HCT116 (cell line): ENCODE data around the gene BNC2. TPM values are rescaled to one million over a fixed set of nuclear protein-coding genes. Genes with fewer than 3 reads are reported as not detected.

Experiments used
- ATAC-seq: fragments of 200-7000 bp; cut with Tn5 transposase; 2 replicates; pipeline ENCODE4 v1.9.1; 2020; ENCODE audit warnings: mild to moderate bottlenecking, moderate library complexity
- BruUV-seq: library from RNA; stranded (reverse); fragments of 400-500 nt; replicated peaks from 2 replicates; lab custom pipeline; 2021; lab: Mats Ljungman, UMichigan
- CTCF ChIA-PET: fragments of 300-600 bp; sonication (Branson Sonifier 250); formaldehyde crosslinking; loops from one replicate; lab custom pipeline; 2021; ENCODE audit warnings: antibody characterized with exemption; lab: Charles Lee
- POLR2A ChIA-PET: fragments of 300-600, 350-600 bp; sonication (Branson Sonifier 250); formaldehyde crosslinking; loops from one replicate; lab custom pipeline; 2021; ENCODE audit warnings: antibody characterized with exemption; lab: Charles Lee
- RAD21 ChIA-PET, 2 experiments: fragments of 300-600 bp; sonication (Branson Sonifier 250); formaldehyde crosslinking; loops; one replicate each; lab custom pipeline; 2023; ENCODE audit warnings: low total read pairs in 2 of 2; ENCODE audit not compliant: uncharacterized antibody in 2 of 2, unreplicated experiment in 2 of 2, low non-redundant PET in 1 of 2; lab: Charles Lee
- DNase-seq: peaks from one replicate; pipeline ENCODE4 v3.0.0-alpha.2; 2010; ENCODE audit warnings: low read depth, low spot score
- H2AFZ ChIP-seq: fragments of 200-600 bp; shearing (Covaris generic), sonication (generic); 2 replicates; pipeline ENCODE4 v1.6.1; 2017; ENCODE audit warnings: low read depth, mixed run types, mixed read lengths, antibody characterized with exemption, low read length; ENCODE audit not compliant: poor library complexity, severe bottlenecking
- H3K27ac ChIP-seq: 2 replicates; pipeline ENCODE4 v1.5.1; 2012; ENCODE audit warnings: low read depth, low read length
- H3K27me3 ChIP-seq: fragments of 200-600 bp; sonication (generic); 2 replicates; pipeline ENCODE4 v1.6.1; 2016; ENCODE audit warnings: mixed run types, low read length, mixed read lengths; ENCODE audit not compliant: insufficient read depth
- H3K36me3 ChIP-seq, 2 experiments: fragments of 200-500 bp in 1 of 2; fragments of 200-600 bp in 1 of 2; sonication (Bioruptor generic) in 1 of 2; sonication (generic) in 1 of 2; 2 replicates each; pipeline versions ENCODE4 v1.5.1 to v1.6.1; 2014 to 2016; ENCODE audit warnings: low read length in 2 of 2, inconsistent platforms in 1 of 2, mixed read lengths in 1 of 2, mixed run types in 1 of 2; ENCODE audit not compliant: insufficient read depth in 2 of 2, control insufficient read depth in 1 of 2
- H3K4me1 ChIP-seq, 2 experiments: fragments of 200-600 bp in 1 of 2; sonication (generic) in 1 of 2; 2 replicates each; pipeline versions ENCODE4 v1.5.1 to v1.6.1; 2012 to 2017; ENCODE audit warnings: low read length in 2 of 2, inconsistent platforms in 1 of 2, mild to moderate bottlenecking in 1 of 2, mixed read lengths in 1 of 2, mixed run types in 1 of 2, moderate library complexity in 1 of 2; ENCODE audit not compliant: insufficient read depth in 2 of 2, control insufficient read depth in 1 of 2
- H3K4me2 ChIP-seq: fragments of 200-600 bp; sonication (generic); 2 replicates; pipeline ENCODE4 v1.6.1; 2017; ENCODE audit warnings: mixed run types, low read length, mixed read lengths
- H3K4me3 ChIP-seq, 2 experiments: fragments of 200-600 bp in 1 of 2; sonication (generic) in 1 of 2; replicated peaks in 1 of 2; 2 replicates each; pipeline ENCODE4 v1.5.1; 2011 to 2016; ENCODE audit warnings: low read length in 2 of 2, control low read depth in 1 of 2, low read depth in 1 of 2, mild to moderate bottlenecking in 1 of 2, mixed read lengths in 1 of 2, mixed run types in 1 of 2
- H3K79me2 ChIP-seq: fragments of 200-600 bp; sonication (generic); 2 replicates; pipeline ENCODE4 v1.6.1; 2017; ENCODE audit warnings: mild to moderate bottlenecking, mixed run types, low read length, moderate library complexity, mixed read lengths; ENCODE audit not compliant: insufficient read depth
- H3K9ac ChIP-seq: fragments of 200-600 bp; sonication (generic); 2 replicates; pipeline ENCODE4 v1.6.1; 2016; ENCODE audit warnings: low read length, mixed read lengths
- H3K9me2 ChIP-seq: fragments of 200-600 bp; sonication (generic), shearing (Covaris generic); 2 replicates; pipeline ENCODE4 v1.6.1; 2017; ENCODE audit warnings: mixed run types, mild to moderate bottlenecking, moderate library complexity; ENCODE audit not compliant: insufficient read depth
- H3K9me3 ChIP-seq, 2 experiments: fragments of 200-500 bp in 1 of 2; fragments of 200-600 bp in 1 of 2; sonication (Bioruptor generic) in 1 of 2; sonication (generic) in 1 of 2; 2 replicates each; pipeline ENCODE4 v1.6.1; 2014 to 2017; ENCODE audit warnings: low read length in 2 of 2, mixed read lengths in 2 of 2, inconsistent platforms in 1 of 2, low read depth in 1 of 2, mild to moderate bottlenecking in 1 of 2, mixed run types in 1 of 2, moderate library complexity in 1 of 2; ENCODE audit not compliant: control insufficient read depth in 1 of 2, insufficient read depth in 1 of 2
- H4K20me1 ChIP-seq: fragments of 200-600 bp; sonication (generic), shearing (Covaris generic); 2 replicates; pipeline ENCODE4 v1.6.1; 2017; ENCODE audit warnings: mixed run types, mild to moderate bottlenecking, moderate library complexity; ENCODE audit not compliant: insufficient read depth
- ELF1 ChIP-seq: IDR thresholded peaks from 2 replicates; pipeline ENCODE4 v1.6.1; 2012; ENCODE audit warnings: low read depth, borderline replicate concordance
- EZH2phosphoT487 ChIP-seq: fragments of 200-600 bp; IDR thresholded peaks from 2 replicates; pipeline ENCODE4 v1.6.1; 2018; ENCODE audit warnings: antibody characterized with exemption, borderline replicate concordance
- FOSL1 ChIP-seq: IDR thresholded peaks from 2 replicates; pipeline ENCODE4 v1.6.1; 2012; ENCODE audit warnings: low read depth
- JUND ChIP-seq: IDR thresholded peaks from 2 replicates; pipeline ENCODE4 v1.6.1; 2012
- MAX ChIP-seq: IDR thresholded peaks from 2 replicates; pipeline ENCODE4 v1.6.1; 2012
- POLR2A ChIP-seq: IDR thresholded peaks from 2 replicates; pipeline ENCODE4 v1.7.0; 2011; ENCODE audit warnings: borderline replicate concordance; ENCODE audit not compliant: insufficient read depth, insufficient read length; ENCODE audit errors: extremely low read depth
- SIN3A ChIP-seq: IDR thresholded peaks from 2 replicates; pipeline ENCODE4 v1.6.1; 2012; ENCODE audit warnings: low read depth
- TCF7L2 ChIP-seq: IDR thresholded peaks from 2 replicates; pipeline ENCODE4 v1.7.0; 2011; ENCODE audit warnings: borderline replicate concordance, inconsistent platforms; ENCODE audit not compliant: insufficient read depth, insufficient read length; ENCODE audit errors: extremely low read depth
- ZNF274 ChIP-seq: fragments of 200-500 bp; sonication (Bioruptor generic); IDR thresholded peaks from 2 replicates; pipeline ENCODE4 v1.6.1; 2014; ENCODE audit warnings: mild to moderate bottlenecking, low read depth, low read length, inconsistent platforms
- intact Hi-C: fragments of 100-400 bp; cut with micrococcal nuclease; formaldehyde crosslinking; loops from 2 replicates; pipeline ENCODE4 v1.10.0; 2022
- total RNA-seq: library from RNA; stranded (reverse); gene quantifications from one replicate; pipeline ENCODE4 v1.2.1, GENCODE V29; 2021; ENCODE audit not compliant: unreplicated experiment
- TF ChIP-seq, protein P1 (sequence below): IDR thresholded peaks from 2 replicates; pipeline ENCODE4 v1.6.1; 2012

BNC2 gene
- total RNA-seq, 1 experiment from 2014 or later = 0.37 TPM

DNA sequence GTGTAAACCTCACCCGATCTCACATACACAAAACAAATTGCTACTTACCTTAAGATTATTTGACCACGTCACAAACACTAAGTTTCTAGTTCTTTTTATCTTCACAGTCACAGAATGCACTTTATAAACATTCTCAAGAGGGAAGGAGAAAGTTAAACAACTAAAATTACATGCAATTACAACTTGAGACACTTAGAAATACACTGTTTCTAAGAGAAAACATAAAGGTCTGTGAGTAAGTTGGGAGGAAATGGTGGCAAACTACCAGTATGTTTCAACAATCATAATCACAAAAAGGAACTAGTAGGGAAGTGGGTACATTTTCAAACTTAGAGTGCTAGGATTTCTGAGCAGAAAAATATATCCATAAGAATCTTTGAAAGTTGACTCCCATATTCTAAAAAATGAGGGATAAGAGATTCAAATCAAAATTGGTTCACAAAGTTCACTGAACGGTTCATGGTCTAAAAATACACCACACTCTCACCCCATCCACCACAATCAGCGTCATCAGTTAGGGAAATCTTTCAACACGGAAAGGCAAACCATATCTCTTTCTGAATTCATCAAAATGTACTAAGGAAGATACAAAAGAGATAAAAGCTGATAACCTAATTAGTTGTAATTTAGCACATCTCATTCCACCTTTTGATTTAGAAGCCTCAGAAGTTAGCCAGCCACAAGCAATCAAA lies 182.6 kb downstream of the BNC2 start:
- BruUV-seq = no TSS peak
- POLR2A ChIA-PET = no interaction called here

DNA sequence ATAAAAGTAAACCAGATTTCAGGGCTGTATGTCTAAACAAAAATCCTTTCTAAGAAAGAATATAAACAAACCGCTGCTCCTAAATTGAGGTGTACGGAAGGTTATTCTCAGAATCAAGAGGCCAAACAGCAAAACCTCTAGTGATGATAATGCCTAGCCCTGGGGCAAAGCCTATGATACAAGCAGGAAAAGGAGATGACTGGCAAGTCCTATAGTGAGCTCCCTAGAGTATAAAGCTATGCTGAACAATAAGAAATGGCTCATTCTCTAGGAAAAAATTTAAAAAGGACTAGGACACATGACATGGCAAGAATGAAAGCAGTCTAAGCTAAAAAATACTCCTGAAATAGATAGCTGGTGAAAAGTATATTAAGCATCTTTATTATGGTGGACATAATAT lies 187.1 kb downstream of the BNC2 start:
- no peaks in the 10 kb centered on the region for H4K20me1 ChIP-seq
- no peaks in the 10 kb centered on the region for H3K9me2 ChIP-seq
- H3K4me2 ChIP-seq = no peak overlapping the region
- H3K79me2 ChIP-seq = no peaks in the 10 kb centered on the region
- H3K9me3 ChIP-seq = no peaks in the 10 kb centered on the region
- H3K4me3 ChIP-seq = no peak overlapping the region
- BruUV-seq = no TSS peak
- no peak for DNase-seq
- RAD21 ChIA-PET = no interaction called here
- no peaks in the 10 kb centered on the region for H3K4me1 ChIP-seq
- H3K9ac ChIP-seq = no peak overlapping the region
- ATAC-seq = no peak
- POLR2A ChIA-PET = no interaction called here
- CTCF ChIA-PET = no interaction called here
- TF ChIP-seq EZH2phosphoT487 (no peak), SIN3A (no peak)
- TF ChIP-seq, protein P1, sequence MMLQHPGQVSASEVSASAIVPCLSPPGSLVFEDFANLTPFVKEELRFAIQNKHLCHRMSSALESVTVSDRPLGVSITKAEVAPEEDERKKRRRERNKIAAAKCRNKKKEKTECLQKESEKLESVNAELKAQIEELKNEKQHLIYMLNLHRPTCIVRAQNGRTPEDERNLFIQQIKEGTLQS = no peak
- no peak overlapping the region for H2AFZ ChIP-seq
- no peaks in the 10 kb centered on the region; the same call in 1 of the 2 replicates for H3K27me3 ChIP-seq
- H3K36me3 ChIP-seq = no peaks in the 10 kb centered on the region
- H3K27ac ChIP-seq = no peak overlapping the region
- intact Hi-C loops = no loop called here

More for the DNA sequence above, 182.6 kb downstream of the BNC2 start:
- Histone ChIP-seq H3K4me1 (no peaks in the 10 kb centered on the region), H3K27ac (no peak overlapping the region), H4K20me1 (no peaks in the 10 kb centered on the region), H3K36me3 (no peaks in the 10 kb centered on the region), H3K9me3 (no peaks in the 10 kb centered on the region), H3K27me3 (no peaks in the 10 kb centered on the region; the same call in 1 of the 2 replicates), H3K4me2 (no peak overlapping the region), H3K79me2 (no peaks in the 10 kb centered on the region), H2AFZ (no peak overlapping the region), H3K9ac (no peak overlapping the region), H3K9me2 (no peaks in the 10 kb centered on the region), H3K4me3 (no peak overlapping the region)
- RAD21 ChIA-PET = no interaction called here
- DNase-seq = no peak
- TF ChIP-seq ELF1 (no peak), TCF7L2 (no peak), ZNF274 (no peak), MAX (no peak), JUND (no peak), POLR2A (no peak), FOSL1 (no peak)
- TF ChIP-seq, protein P1 = no peak
- no peak for ATAC-seq
- intact Hi-C loops = no loop called here
- CTCF ChIA-PET = no interaction called here
